Stimulated activated CD8-positive, alpha-beta memory T cell treated with anti-CD3 and anti-CD28 coated beads, Interleukin-7, amount 100 ng/mL, for 4 hours (primary cell): ENCODE results near the gene TLR10.
"Not testable (repeated sequence)": the region's sequence is repeated elsewhere in the genome, so short reads cannot be mapped to it uniquely, and the experiment has no call there.

Experiments used
- DNase-seq, 2 donors: peaks; one replicate each; pipeline ENCODE4 v3.0.0-alpha.2; 2020; ENCODE audit warnings: low read depth in 2 of 2

Gene TLR10

GRCh38 chr4:38766940-38767339 is 15.8 kb downstream of the TLR10 start:
- DNase-seq, result not testable (repeated sequence)

DNA sequence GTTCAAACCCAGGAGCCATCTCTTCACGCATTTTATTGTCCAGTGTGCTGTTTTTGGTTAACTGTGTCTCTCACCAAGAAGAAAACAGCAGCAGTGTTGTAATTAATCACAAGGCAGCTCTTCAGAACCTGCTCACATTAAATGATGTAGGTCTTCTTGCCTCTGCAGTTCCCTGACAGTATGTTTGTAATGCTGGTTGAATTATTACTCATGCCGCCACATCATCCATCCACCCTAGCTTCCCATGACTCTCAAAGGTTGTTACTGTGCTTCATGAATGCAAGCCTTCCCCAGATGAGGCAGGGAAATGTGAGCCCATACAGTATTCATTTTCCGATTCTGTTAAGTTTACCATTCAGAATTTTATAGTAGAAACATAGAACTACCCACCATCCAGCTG is 17.4 kb downstream of the TLR10 start:
- no peak for DNase-seq

DNA sequence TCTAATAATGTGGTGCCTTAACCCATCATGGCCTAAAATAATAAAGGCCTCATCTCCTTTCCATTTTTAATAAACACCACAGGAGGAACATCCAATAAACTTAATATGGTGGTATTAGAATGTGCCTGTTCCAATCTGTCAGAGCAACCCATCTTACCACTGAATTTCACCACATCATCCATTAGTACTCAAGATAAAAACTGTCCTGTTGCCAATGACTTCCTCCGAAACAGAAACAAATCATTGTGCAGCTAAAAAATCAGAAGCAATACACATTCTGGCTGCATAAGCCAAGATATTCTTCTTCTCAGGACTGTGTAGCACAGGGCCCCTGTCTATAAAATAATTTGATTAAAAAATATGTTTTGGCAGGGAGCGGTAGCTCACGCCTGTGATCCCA is 18.5 kb downstream of the TLR10 start:
- DNase-seq, result no peak

- no peak for DNase-seq
Measured at GRCh38 chr4:38762560-38762959, 20.2 kb downstream of the TLR10 start.

DNA sequence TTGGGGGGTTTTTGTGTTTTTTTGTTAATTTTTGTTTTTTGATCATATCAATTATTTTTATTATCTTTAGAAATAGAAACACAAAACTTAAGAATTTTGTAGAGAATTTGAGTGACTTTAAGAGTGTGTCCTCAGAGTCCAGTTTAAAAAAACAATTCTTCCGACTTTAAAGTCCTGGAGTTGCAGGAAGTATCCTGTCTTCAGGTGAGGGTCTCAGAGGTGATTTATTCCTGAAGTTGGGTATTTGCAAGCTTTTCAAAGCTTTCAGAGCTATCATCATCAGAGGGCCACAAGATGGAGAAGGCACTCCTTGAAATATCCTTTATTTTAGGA is 23.0 kb downstream of the TLR10 start:
- DNase-seq, result no peak

DNA sequence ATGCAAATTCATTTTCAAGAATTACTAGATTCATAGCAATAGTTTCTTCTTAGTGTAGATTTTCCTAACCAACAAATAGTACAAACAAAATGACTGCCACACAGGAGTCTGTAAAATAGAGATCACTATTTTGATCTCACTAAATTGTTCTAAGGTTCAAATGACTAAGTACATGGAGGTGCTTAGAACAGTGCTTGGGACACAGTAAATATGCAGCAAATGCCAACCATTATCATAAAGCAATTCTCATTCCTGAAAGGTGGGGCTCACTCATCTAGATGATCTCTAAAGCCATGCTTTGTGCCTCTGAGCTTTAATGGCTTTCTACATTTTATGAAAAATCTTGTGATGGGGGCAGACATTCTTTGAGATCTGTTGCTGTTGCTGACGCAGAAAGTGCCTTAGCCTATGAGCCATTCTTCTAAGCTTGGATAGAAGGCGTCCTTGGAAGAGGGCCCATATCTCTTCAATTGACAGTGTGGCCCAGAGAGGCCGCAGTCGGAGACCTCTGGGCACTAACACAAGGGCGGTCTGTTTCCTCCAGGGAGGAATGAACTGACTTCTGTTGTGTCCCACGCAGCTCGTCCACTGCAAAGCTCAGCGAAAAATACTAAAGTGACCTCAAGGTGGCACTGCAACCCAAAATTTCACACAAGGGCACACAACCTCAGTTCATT is 23.5 kb downstream of the TLR10 start:
- DNase-seq, result peak; percentile 21 to 42

DNA sequence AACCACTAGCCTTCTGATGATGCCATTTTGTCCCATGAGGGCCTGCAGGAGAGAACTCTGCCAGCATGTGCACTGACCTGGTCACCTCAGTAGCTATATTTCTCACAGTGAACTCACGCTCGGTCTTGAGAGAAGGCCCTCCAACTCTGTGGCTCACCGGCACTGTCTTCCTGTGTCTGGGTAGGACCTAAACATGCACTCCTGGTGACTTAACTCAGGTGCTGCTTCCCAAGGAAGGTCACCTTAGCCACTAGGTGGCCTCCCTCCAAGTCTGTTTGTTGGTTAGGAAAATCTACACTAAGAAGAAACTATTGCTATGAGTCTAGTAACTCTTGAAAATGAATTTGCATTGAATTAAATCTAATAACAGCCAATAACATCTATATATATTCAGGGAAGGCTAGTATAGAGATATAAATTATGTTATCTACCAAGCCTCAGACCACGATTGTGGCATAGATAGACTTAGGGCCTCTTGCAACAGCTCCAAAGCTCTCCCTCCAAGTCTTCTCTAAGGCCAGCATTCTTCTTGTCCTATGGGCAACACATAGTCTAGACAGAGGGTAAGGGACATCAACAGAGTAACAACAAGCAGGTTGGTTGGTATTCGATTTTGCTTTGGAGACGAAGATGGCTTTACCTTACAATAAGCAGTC is 24.7 kb downstream of the TLR10 start:
- no peak for DNase-seq

DNA sequence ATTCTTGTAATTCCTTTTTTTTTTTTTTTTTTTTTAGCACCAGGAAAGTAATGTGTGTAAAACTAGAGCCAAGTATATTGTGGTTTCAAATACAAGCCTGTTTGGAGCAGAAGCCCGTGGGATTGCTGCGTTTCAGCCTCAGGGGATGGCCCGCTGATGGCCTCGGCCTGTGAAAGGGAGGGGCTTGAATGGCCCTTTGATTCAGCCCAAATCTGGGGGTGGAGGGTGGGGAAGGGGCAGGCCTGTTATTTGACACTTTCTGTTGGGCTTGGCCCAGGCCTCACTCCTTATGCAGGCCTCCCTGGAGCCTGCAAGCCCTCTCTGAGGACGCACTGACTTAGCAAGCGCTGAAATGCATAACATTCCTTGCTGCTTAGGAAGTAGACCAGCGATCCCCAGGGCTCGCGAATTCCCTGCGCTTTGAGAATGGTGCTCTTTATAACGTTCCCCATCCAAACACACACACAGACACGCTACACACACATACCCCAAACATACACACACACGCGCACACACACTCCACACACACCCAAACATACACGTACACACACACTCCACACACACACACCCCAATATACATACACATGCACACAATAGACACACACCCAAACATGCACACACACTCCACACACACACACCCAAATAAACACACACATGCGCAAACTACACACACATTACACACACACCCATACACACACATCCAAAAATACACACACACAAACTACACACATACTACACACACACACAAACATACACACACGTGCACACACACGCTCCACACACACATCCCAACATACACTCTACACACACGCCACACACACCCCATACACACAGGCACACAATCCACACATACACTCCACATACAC is 29.6 kb downstream of the TLR10 start:
- DNase-seq, result no peak

GRCh38 chr4:38752372-38752940 is 30.3 kb downstream of the TLR10 start:
- DNase-seq, result no peak

- DNase-seq, result no peak
Measured at GRCh38 chr4:38751341-38752010, 31.3 kb downstream of the TLR10 start.

DNA sequence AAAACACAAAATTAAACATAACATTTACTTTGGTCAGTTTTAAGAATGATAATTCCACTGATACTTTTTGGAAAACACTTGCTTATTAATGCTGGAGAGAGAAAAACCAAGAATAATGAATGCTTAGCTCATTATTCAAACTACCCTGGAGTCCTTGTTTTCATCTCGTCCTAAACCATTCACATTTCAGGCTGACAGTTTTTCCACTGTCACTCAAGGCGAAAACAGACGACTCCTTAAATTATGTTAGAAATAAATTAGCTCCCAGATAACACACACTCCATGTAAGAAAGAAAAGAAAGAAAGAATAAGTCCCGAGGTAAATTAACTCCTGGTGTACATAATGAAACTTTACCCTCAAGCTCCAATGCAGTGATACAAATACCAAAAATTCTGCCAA is 33.5 kb downstream of the TLR10 start:
- DNase-seq, result no peak

DNA sequence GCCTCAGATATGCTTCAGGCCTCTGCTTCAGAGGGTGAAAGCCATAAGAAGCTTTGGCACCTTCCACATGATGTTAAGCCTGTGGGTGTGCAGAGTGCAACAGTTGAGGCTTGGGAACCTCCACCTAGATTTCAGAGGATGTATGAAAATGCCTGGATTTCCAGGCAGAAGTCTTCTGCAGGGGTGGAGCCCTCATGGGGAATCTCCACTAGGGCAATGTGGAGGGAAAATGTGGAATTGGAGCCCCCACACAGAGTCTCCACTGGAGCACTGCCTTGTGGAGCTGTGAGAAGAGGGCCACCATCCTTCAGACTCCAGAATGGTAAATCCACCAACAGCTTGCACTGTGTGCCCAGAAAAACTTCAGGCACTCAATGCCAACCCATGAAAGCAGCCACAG is 35.2 kb downstream of the TLR10 start:
- no peak for DNase-seq

DNA sequence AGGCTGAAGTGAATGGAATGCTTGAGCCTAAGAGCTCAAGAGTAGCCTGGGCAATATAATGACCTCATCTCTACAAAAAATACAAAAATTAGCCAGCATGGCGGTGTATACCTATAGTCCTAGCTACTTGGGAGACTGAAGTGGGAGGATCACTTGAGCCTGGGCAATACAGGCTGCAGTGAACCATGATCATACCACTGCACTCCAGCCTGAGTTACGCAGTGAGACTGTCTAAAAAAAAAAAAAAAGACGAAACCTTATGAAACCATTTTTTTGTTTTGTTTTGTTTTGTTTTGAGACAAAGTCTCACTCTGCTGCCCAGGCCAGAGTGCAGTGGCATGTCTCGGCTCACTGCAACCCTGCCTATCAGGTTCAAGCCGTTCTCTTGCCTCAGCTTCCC is 36.9 kb downstream of the TLR10 start:
- no peak for DNase-seq

GRCh38 chr4:38743866-38744265 is 38.9 kb downstream of the TLR10 start:
- DNase-seq, result no peak

GRCh38 chr4:38740303-38740702 is 42.5 kb downstream of the TLR10 start:
- DNase-seq, result no peak

- no peak for DNase-seq
Measured at GRCh38 chr4:38738940-38739803, 43.6 kb downstream of the TLR10 start.

GRCh38 chr4:38735870-38736269 is 46.9 kb downstream of the TLR10 start:
- no peak for DNase-seq

GRCh38 chr4:38734911-38735310 is 47.9 kb downstream of the TLR10 start:
- DNase-seq, result no peak

- DNase-seq, result no peak
Measured at GRCh38 chr4:38734446-38734845, 48.3 kb downstream of the TLR10 start.

DNA sequence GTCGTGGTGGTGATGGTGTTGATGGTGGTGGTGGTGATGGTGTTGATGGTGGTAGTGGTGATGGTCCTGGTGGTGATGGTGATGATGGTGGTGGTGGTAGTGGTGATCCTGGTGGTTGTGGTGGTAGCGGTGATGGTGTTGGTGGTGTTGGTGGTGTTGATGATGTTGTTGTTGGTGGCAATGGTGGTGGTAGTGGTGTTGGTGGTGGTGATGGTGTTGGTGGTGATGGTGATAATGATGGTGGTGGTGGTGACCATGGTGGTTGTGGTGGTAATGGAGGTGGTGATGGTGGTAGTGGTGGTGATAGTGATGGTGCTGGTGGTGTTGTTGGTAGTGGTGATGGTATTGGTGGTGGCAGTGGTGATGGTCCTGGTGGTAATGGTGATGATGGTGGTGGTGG is 49.1 kb downstream of the TLR10 start:
- DNase-seq, result no peak
